ENCODE measurements around the gene SFT2D1.

Gene SFT2D1

GRCh38 chr6:166279393-166279679 is 63.0 kb downstream of the SFT2D1 start:
- in situ Hi-C loops (cut with MboI; ENCODE audit: low sequenced_read_pairs), result loop anchor here (5.0 kb wide), 1 partner anchor 118 kb away; no protein-coding TSS in a partner anchor

GRCh38 chr6:166278579-166279392 is 63.6 kb downstream of the SFT2D1 start:
- in situ Hi-C loops (cut with MboI; ENCODE audit: low sequenced_read_pairs), result loop anchor here (5.0 kb wide), 1 partner anchor 119 kb away; no protein-coding TSS in a partner anchor

GRCh38 chr6:166277892-166278578 is 64.3 kb downstream of the SFT2D1 start:
- in situ Hi-C loops (cut with MboI; ENCODE audit: low sequenced_read_pairs), result loop anchor here (5.0 kb wide), 1 partner anchor 119 kb away; no protein-coding TSS in a partner anchor

- in situ Hi-C loops (cut with MboI; ENCODE audit: low sequenced_read_pairs), result loop anchor here (5.0 kb wide), 1 partner anchor 120 kb away; no protein-coding TSS in a partner anchor
Measured at GRCh38 chr6:166277018-166277417, 65.3 kb downstream of the SFT2D1 start.

GRCh38 chr6:166275714-166276166 is 66.6 kb downstream of the SFT2D1 start:
- in situ Hi-C loops (cut with MboI; ENCODE audit: low sequenced_read_pairs), result loop anchor here (5.0 kb wide), 1 partner anchor 122 kb away; no protein-coding TSS in a partner anchor

- in situ Hi-C loops (cut with MboI; ENCODE audit: low sequenced_read_pairs), result loop anchor here (5.0 kb wide), 1 partner anchor 122 kb away; no protein-coding TSS in a partner anchor
Measured at GRCh38 chr6:166274739-166275370, 67.5 kb downstream of the SFT2D1 start.

GRCh38 chr6:166274163-166274562 is 68.2 kb downstream of the SFT2D1 start:
- in situ Hi-C loops (cut with MboI; ENCODE audit: low sequenced_read_pairs), result no loop called here

GRCh38 chr6:166271376-166271765 is 71.0 kb downstream of the SFT2D1 start:
- in situ Hi-C loops (cut with MboI; ENCODE audit: low sequenced_read_pairs), result no loop called here

- in situ Hi-C loops (cut with MboI; ENCODE audit: low sequenced_read_pairs), result no loop called here
Measured at GRCh38 chr6:166270706-166271375, 71.5 kb downstream of the SFT2D1 start.
